Stomach (tissue), 9 donors: ENCODE measurements around the gene ARL4D. TPM values are rescaled to one million over a fixed set of nuclear protein-coding genes. Genes with fewer than 3 reads are reported as not detected.

Experiments
- DNase-seq, 2 donors: peaks; one replicate each; pipeline versions ENCODE4 v3.0.0 to v3.0.0-alpha.2; 2013 to 2019
- H3K27ac ChIP-seq, 5 donors: fragments of 200-600 bp in 4 of 5; sonication (generic) in 4 of 5; one replicate each; pipeline ENCODE4 v1.5.1; 2013 to 2019; ENCODE audit warnings: mild to moderate bottlenecking in 1 of 5, moderate library complexity in 1 of 5
- H3K27me3 ChIP-seq, 3 donors: fragments of 200-600 bp; sonication (generic); one replicate each; pipeline ENCODE4 v1.5.1; 2017 to 2019; ENCODE audit warnings: mixed run types in 1 of 3
- H3K36me3 ChIP-seq, 4 donors: fragments of 200-600 bp; sonication (generic); 1 replicate in 3 of 4; 2 replicates in 1 of 4; pipeline ENCODE4 v1.5.1; 2016 to 2019
- H3K4me1 ChIP-seq, 4 donors: fragments of 200-600 bp; sonication (generic); one replicate each; pipeline ENCODE4 v1.5.1; 2016 to 2019
- H3K4me3 ChIP-seq, 4 donors: fragments of 200-600 bp; sonication (generic) in 3 of 4; one replicate each; pipeline ENCODE4 v1.5.1; 2016 to 2019; ENCODE audit warnings: mild to moderate bottlenecking in 1 of 4
- H3K9me3 ChIP-seq, 4 donors: fragments of 200-600 bp; sonication (generic); one replicate each; pipeline ENCODE4 v1.5.1; 2016 to 2019
- EP300 ChIP-seq: sonication (generic); formaldehyde crosslinking; IDR thresholded peaks from one replicate; pipeline ENCODE4 v1.6.1; 2017; ENCODE audit warnings: antibody characterized with exemption
- POLR2A ChIP-seq, 4 donors: fragments of 450-650 bp; IDR thresholded peaks; one replicate each; pipeline ENCODE4 v1.6.1; 2016; ENCODE audit warnings: antibody characterized with exemption in 4 of 4, control low read depth in 2 of 4, mild to moderate bottlenecking in 1 of 4, moderate library complexity in 1 of 4
- POLR2AphosphoS5 ChIP-seq, 3 donors: sonication (generic); formaldehyde crosslinking; IDR thresholded peaks; one replicate each; pipeline ENCODE4 v1.6.1; 2016; ENCODE audit warnings: antibody characterized with exemption in 3 of 3
- WGBS, 5 donors: extraction: QIAGEN DNeasy Blood & Tissue Kit in 3 of 5; methylation state at CpG; one replicate each; pipeline versions ENCODE4 v1.1.5 to v1.1.7; 2013 to 2018; 5-methylcytosine and 5-hydroxymethylcytosine counted together
- intact Hi-C: fragments of 100-400 bp; cut with DNase I; formaldehyde crosslinking; loops from one replicate; pipeline ENCODE4 v1.15.1; 2023; ENCODE audit warnings: low total_unique reads
- polyA plus RNA-seq, 3 donors: library from polyadenylated mRNA; stranded (reverse); fragments of 200-250 nt; gene quantifications; one replicate each; pipeline ENCODE4 v1.2.3, GENCODE V29; 2013
- total RNA-seq, 5 donors: library from RNA; depleted of rRNA; stranded (reverse); fragments of >200 nt; gene quantifications; one replicate each; pipeline versions ENCODE4 v1.1.0 to v1.2.3, GENCODE V29; 2014 to 2016
- TF ChIP-seq, protein P1 (sequence below), 7 experiments: fragments of 450-650 bp in 4 of 7; fragments of 200-600 bp in 3 of 7; sonication (generic) in 3 of 7; IDR thresholded peaks; one replicate each; pipeline ENCODE4 v1.5.1; 2016 to 2019; ENCODE audit warnings: antibody characterized with exemption in 7 of 7, control low read depth in 2 of 7, mild to moderate bottlenecking in 1 of 7
- donor health status: healthy with polysubstance abuse.
- donor health status: Bipolar disorder and iron deficiency.
- donor health status: healthy.

Gene ARL4D
- total and polyA plus RNA-seq, 8 donors = 2.3 to 60.7 (median 9.8) TPM; not detected in 1

DNA sequence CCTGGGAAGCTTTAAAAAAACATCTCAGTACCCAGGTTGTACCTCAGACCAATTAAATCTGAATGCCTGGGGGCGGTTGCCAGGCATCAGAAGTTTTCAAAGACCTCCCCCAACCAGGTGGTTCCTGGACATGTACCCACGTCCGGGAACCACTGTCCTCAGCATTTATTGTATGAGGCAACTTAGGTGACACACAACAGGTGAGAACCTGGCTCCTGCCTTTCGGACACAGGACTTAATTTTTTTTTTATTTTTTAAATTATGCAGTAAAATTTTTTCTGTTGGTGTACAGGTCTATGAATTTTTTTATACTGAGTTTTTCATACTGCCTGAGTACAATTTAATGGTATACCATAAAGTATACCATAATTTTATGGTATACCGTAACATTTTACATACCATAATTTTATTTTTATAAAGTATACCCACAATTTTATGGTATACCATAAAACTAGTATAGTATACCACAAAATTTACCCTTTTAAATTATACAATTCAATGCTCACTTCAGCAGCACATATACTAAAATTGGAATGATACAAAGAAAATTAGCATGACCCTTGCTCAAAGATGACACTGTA, 46.3 kb downstream of the ARL4D start:
- Histone ChIP-seq H3K4me3 (no peak overlapping the region), H3K9me3 (no peaks in the 10 kb centered on the region), H3K27me3 (no peaks in the 10 kb centered on the region), H3K27ac (no peak overlapping the region), H3K36me3 (no peaks in the 10 kb centered on the region), H3K4me1 (peaks cover 6 to 12% (median 8%) of the 10 kb centered on the region in 4 donors)
- WGBS, 5 donors = 62 to 72% (median 71%) methylated on average over 5 of the region's 5 CpGs
- TF ChIP-seq, protein P1, sequence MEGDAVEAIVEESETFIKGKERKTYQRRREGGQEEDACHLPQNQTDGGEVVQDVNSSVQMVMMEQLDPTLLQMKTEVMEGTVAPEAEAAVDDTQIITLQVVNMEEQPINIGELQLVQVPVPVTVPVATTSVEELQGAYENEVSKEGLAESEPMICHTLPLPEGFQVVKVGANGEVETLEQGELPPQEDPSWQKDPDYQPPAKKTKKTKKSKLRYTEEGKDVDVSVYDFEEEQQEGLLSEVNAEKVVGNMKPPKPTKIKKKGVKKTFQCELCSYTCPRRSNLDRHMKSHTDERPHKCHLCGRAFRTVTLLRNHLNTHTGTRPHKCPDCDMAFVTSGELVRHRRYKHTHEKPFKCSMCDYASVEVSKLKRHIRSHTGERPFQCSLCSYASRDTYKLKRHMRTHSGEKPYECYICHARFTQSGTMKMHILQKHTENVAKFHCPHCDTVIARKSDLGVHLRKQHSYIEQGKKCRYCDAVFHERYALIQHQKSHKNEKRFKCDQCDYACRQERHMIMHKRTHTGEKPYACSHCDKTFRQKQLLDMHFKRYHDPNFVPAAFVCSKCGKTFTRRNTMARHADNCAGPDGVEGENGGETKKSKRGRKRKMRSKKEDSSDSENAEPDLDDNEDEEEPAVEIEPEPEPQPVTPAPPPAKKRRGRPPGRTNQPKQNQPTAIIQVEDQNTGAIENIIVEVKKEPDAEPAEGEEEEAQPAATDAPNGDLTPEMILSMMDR (IDR thresholded peaks at IDR 0.05) = no peak
- TF ChIP-seq POLR2AphosphoS5 (IDR thresholded peaks at IDR 0.05) = no peak
- no peak for TF ChIP-seq EP300
- no peak for TF ChIP-seq POLR2A (IDR thresholded peaks at IDR 0.05)
- intact Hi-C loops = no loop called here
- no peak for DNase-seq

DNA sequence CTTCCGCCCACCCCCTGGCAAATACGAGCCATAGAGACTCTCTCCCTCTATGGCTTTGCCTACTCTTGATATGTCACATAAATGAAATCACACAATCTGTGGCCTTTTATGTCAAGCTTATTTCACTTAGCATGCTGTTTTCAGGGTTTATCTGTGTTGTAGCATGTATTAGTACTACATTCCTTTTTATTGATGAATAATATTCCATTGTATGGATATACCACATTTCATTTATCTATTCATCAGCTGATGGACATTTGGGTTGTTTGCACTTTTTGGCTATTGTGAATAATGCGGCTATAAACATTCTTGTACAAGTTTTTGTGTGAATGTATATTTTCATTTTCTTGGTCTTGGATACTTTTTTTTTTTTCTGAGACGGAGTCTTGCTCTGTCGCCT, 48.0 kb downstream of the ARL4D start:
- Histone ChIP-seq H3K36me3 (no peaks in the 10 kb centered on the region), H3K4me3 (no peak overlapping the region), H3K4me1 (peaks cover 8 to 14% (median 8%) of the 10 kb centered on the region in 4 donors), H3K27ac (no peak overlapping the region), H3K27me3 (no peaks in the 10 kb centered on the region), H3K9me3 (no peaks in the 10 kb centered on the region)
- DNase-seq = no peak
- TF ChIP-seq EP300 = no peak
- TF ChIP-seq POLR2A (IDR thresholded peaks at IDR 0.05) = no peak
- no peak for TF ChIP-seq POLR2AphosphoS5 (IDR thresholded peaks at IDR 0.05)
- TF ChIP-seq, protein P1 (IDR thresholded peaks at IDR 0.05) = no peak
- 97 to 99% (median 98%) methylated on average over 5 of the region's 5 CpGs for WGBS, 5 donors
- intact Hi-C loops = no loop called here

DNA sequence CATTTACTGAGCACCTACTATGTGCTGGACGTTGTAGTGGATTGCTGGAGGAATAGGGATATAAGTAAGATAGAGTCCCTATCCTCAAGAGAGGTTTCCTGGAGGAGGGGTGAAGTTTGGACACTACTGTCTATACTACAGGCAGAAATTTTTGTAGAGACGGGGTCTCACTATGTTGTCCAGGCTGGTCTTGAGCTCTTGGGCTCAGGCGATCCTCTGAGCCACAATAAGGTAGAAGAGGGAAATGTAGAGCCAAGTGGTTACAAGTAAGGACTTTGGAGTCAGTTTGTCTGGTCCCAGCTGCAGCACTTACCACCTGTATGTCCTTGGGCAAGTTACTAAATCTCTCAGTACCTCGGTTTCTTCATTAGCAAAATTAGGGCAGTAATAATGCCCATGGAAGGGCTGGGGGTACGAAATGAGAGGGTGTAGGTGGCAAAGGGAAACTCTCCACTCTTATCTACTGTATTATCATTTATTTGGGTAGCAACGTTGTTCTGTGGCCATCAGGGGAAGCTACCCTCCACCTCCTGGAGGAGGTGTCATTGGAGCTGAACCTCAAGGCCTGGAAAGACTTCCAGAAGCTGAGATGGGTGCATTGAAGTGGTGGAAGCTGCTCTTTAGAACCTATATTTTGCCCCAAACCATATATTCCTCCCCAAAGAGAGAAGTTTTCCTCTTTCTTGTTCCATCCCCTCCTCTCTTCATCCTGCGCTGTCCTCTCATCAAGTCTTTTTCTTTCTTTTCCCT, 50.1 kb downstream of the ARL4D start:
- Histone ChIP-seq H3K9me3 (no peaks in the 10 kb centered on the region), H3K27me3 (no peaks in the 10 kb centered on the region), H3K4me3 (no peak overlapping the region), H3K36me3 (no peaks in the 10 kb centered on the region), H3K27ac (peak overlapping the region in 1 of 5 donors; percentile 38), H3K4me1 (peaks cover 8 to 14% (median 8%) of the 10 kb centered on the region in 4 donors)
- 63 to 74% (median 68%) methylated on average over 7 of the region's 7 CpGs for WGBS, 5 donors
- TF ChIP-seq, protein P1 (IDR thresholded peaks at IDR 0.05) = no peak
- no peak for TF ChIP-seq POLR2AphosphoS5 (IDR thresholded peaks at IDR 0.05)
- no peak for TF ChIP-seq POLR2A (IDR thresholded peaks at IDR 0.05)
- no peak for TF ChIP-seq EP300
- no peak for DNase-seq
- intact Hi-C loops = no loop called here

DNA sequence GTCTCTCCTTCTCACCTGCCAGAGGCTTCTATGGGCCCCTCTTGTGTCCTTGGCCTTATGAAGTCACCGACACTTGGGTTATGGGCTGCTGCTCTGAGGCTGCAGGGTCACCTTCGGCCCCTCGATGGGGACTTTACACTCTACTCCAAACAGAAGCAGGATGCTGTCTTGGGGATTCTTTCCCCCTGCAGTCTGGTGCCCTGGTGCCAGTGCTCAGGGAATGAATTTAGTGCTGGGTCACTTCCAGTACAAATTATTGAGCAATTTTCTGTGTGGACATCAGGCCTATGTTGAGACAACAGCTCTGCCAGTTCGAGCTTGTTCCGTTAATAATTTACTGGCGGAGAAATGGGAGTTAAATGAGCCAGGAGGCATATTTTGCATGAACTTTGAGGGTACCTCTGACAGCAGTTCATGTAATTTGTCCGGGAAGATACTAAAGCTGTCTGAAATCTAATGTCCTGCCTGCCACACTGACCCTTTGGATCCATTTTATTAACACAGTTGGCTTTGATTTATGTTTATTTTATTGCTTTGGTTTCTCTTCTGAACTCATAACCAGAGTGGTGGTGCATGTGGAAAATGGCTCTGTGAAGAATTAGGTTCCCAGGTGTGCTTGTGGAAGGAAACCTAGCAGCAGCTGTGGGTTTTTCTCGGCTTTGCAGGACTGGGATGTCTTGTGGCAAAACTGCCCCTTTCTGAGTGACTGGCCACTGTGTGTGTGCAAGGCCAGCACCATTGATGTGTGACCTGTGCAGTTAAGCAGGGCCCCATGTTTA, 50.9 kb downstream of the ARL4D start:
- Histone ChIP-seq H3K36me3 (no peaks in the 10 kb centered on the region), H3K27ac (peak overlapping the region in 1 of 5 donors; percentile 38), H3K9me3 (no peaks in the 10 kb centered on the region), H3K4me3 (no peak overlapping the region), H3K27me3 (no peaks in the 10 kb centered on the region), H3K4me1 (peaks cover 8 to 14% (median 8%) of the 10 kb centered on the region in 4 donors)
- WGBS, 5 donors = 37 to 56% (median 48%) methylated on average over 8 of the region's 8 CpGs
- TF ChIP-seq POLR2AphosphoS5 (IDR thresholded peaks at IDR 0.05) (no peak), POLR2A (IDR thresholded peaks at IDR 0.05) (no peak), EP300 (no peak)
- TF ChIP-seq, protein P1 (IDR thresholded peaks at IDR 0.05) = no peak
- DNase-seq = peak; percentile 34 to 47
- intact Hi-C loops = no loop called here
